ENCODE measurements around the gene SEC14L2. TPM values are rescaled to one million over a fixed set of nuclear protein-coding genes. Genes with fewer than 3 reads are reported as not detected.
A peak's percentile ranks its signal among the peaks of the same experiment; 100 is the strongest.

SEC14L2 gene
- total and polyA plus RNA-seq, 2 of the 8 experiments (the other 6 are each of a cell fraction or from before 2014, with no cell fraction given): 2.8 to 3.2 TPM

DNA sequence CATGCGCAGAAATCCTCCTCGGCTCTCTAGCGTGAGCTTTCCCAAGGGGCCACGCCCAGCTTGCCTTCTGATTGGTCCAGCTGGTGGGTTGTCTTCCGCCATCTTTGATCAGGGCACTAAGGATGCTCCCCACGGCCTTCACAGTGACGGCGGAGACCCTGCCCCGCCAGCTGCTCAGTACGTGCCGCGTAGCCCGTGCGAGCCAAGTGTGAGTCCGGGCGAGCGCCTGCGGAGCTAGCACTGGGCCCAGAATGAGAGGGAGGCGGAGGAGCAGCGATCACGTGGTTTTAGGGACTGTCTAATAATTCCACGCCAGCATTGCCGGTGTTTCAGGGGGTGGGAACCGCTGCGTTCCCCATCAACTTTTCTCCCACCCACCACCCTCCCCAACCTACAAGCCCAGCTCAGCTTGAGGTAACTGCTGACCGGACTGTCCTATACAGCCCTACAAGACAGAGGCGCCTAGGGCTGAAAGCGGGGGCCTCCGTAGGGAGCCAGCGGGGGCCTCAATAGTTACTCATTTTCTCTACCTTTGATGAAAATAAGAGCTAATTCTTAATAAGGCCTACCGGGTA is 27.2 kb downstream of the SEC14L2 start (continued):
- peak; percentile 94 for TF ChIP-seq CREB1 (IDR thresholded peaks at IDR 0.05)
- TF ChIP-seq HDAC2 (IDR thresholded peaks at IDR 0.05; ENCODE audit: borderline replicate concordance in 1 of 2, low read depth in 2 of 2, low read length in 2 of 2): peak in 1 of 2 experiments; percentile 76; a peak in 1 of 4 replicates
- TF ChIP-seq, protein P1, sequence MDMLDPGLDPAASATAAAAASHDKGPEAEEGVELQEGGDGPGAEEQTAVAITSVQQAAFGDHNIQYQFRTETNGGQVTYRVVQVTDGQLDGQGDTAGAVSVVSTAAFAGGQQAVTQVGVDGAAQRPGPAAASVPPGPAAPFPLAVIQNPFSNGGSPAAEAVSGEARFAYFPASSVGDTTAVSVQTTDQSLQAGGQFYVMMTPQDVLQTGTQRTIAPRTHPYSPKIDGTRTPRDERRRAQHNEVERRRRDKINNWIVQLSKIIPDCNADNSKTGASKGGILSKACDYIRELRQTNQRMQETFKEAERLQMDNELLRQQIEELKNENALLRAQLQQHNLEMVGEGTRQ (IDR thresholded peaks at IDR 0.05; ENCODE audit: low read length): peak; percentile 91
